Fibroblast of lung (primary cell): ENCODE data around the gene HIPK1. TPM values are rescaled to one million over a fixed set of nuclear protein-coding genes. Genes with fewer than 3 reads are reported as not detected.

Experiments used
- DNase-seq, 2 donors: peaks; one replicate each; pipeline versions ENCODE4 v3.0.0 to v3.0.0-alpha.2; 2010; ENCODE audit warnings: low read depth in 2 of 2
- H2AFZ ChIP-seq: 2 replicates; pipeline ENCODE4 v1.5.1; 2012; ENCODE audit warnings: low read length, control low read depth, inconsistent platforms
- H3K27ac ChIP-seq: 2 replicates; pipeline ENCODE4 v1.5.1; 2011; ENCODE audit warnings: low read length, control low read depth; ENCODE audit not compliant: insufficient read depth
- H3K27me3 ChIP-seq: 2 replicates; pipeline ENCODE4 v1.5.1; 2011; ENCODE audit warnings: mild to moderate bottlenecking, low read length; ENCODE audit not compliant: control insufficient read depth, insufficient read depth
- H3K36me3 ChIP-seq: 2 replicates; pipeline ENCODE4 v1.5.1; 2011; ENCODE audit warnings: low read length; ENCODE audit not compliant: control insufficient read depth, insufficient read depth
- H3K4me1 ChIP-seq: 2 replicates; pipeline ENCODE4 v1.5.1; 2011; ENCODE audit warnings: low read length; ENCODE audit not compliant: control insufficient read depth, insufficient read depth; ENCODE audit errors: extremely low read depth
- H3K4me2 ChIP-seq: 2 replicates; pipeline ENCODE4 v1.5.1; 2011; ENCODE audit warnings: low read length, control low read depth; ENCODE audit not compliant: insufficient read depth; ENCODE audit errors: extremely low read depth
- H3K4me3 ChIP-seq, 4 experiments: fragments of 200-600 bp in 1 of 4; sonication (generic) in 1 of 4; replicated peaks in 1 of 4; 2 replicates each; pipeline ENCODE4 v1.5.1; 2011 to 2016; ENCODE audit warnings: low read length in 4 of 4, low read depth in 3 of 4, mild to moderate bottlenecking in 3 of 4, control low read depth in 2 of 4, inconsistent platforms in 1 of 4, mixed read lengths in 1 of 4; ENCODE audit not compliant: insufficient read depth in 1 of 4; ENCODE audit errors: control extremely low read depth in 1 of 4
- H3K79me2 ChIP-seq: 2 replicates; pipeline ENCODE4 v1.5.1; 2012; ENCODE audit warnings: mild to moderate bottlenecking, low read length, inconsistent platforms; ENCODE audit not compliant: control insufficient read depth, insufficient read depth
- H3K9ac ChIP-seq: 2 replicates; pipeline ENCODE4 v1.5.1; 2011; ENCODE audit warnings: mild to moderate bottlenecking, low read length, control low read depth; ENCODE audit not compliant: insufficient read depth
- H3K9me3 ChIP-seq: 2 replicates; pipeline ENCODE4 v1.5.1; 2012; ENCODE audit warnings: low read depth, low read length; ENCODE audit not compliant: control insufficient read depth, insufficient read depth
- H4K20me1 ChIP-seq: 2 replicates; pipeline ENCODE4 v1.5.1; 2011; ENCODE audit warnings: low read length; ENCODE audit not compliant: control insufficient read depth, insufficient read depth; ENCODE audit errors: extremely low read depth
- CTCF ChIP-seq, 2 donors: IDR thresholded peaks in 1 of 2; conservative IDR thresholded peaks in 1 of 2; 1 replicate in 1 of 2; 2 replicates in 1 of 2; pipeline ENCODE4 v1.5.1; 2011 to 2012; ENCODE audit warnings: low read length in 2 of 2, control low read depth in 1 of 2, inconsistent platforms in 1 of 2, low read depth in 1 of 2, mild to moderate bottlenecking in 1 of 2
- EZH2 ChIP-seq: IDR thresholded peaks from 2 replicates; pipeline ENCODE4 v1.5.1; 2012; ENCODE audit warnings: low read length, control low read depth, mild to moderate bottlenecking; ENCODE audit errors: missing control alignments
- polyA plus RNA-seq, 2 donors: library from polyadenylated mRNA; depleted of rRNA in 1 of 2; stranded (reverse) in 1 of 2; unstranded in 1 of 2; fragments of >200 nt; gene quantifications; 2 replicates each; pipeline ENCODE4 v1.2.1, GENCODE V29; 2011 to 2012; ENCODE audit warnings: missing spikeins in 1 of 2
- total RNA-seq: library from RNA; depleted of rRNA; stranded (reverse); fragments of >200 nt; gene quantifications from 2 replicates; pipeline ENCODE4 v1.2.1, GENCODE V29; 2014

Gene HIPK1
- total and polyA plus RNA-seq, 2 donors (not counting 1 experiment from before 2014, with no cell fraction given), result 19.8 to 28.5 TPM

GRCh38 chr1:113886417-113887401 lies 42.4 kb upstream of the HIPK1 start:
- no peak for TF ChIP-seq CTCF (conservative IDR thresholded peaks at IDR 0.05 in 1 of 2, IDR thresholded peaks at IDR 0.05 in 1 of 2; ENCODE audit: low read depth in 1 of 2, low read length in 2 of 2)
- H3K36me3 ChIP-seq, result no peaks in the 10 kb centered on the region
- H3K4me1 ChIP-seq, result no peaks in the 10 kb centered on the region
- no peak for DNase-seq
- H3K27me3 ChIP-seq, result no peaks in the 10 kb centered on the region
- H3K4me3 ChIP-seq, result no peak overlapping the region
- H3K9ac ChIP-seq, result no peak overlapping the region
- no peaks in the 10 kb centered on the region for H4K20me1 ChIP-seq
- no peak overlapping the region for H2AFZ ChIP-seq
- H3K27ac ChIP-seq, result no peak overlapping the region
- H3K79me2 ChIP-seq, result no peaks in the 10 kb centered on the region
- no peak overlapping the region for H3K4me2 ChIP-seq
- no peaks in the 10 kb centered on the region for H3K9me3 ChIP-seq

- no peak for DNase-seq
- TF ChIP-seq EZH2 (no peak), CTCF (conservative IDR thresholded peaks at IDR 0.05 in 1 of 2, IDR thresholded peaks at IDR 0.05 in 1 of 2; ENCODE audit: low read depth in 1 of 2, low read length in 2 of 2) (no peak)
- no peak within 1 kb of the TSS for H3K9ac ChIP-seq
Measured at GRCh38 chr1:113887402-113888175, 41.5 kb upstream of the HIPK1 start, which contains the start of gene BCL2L15. Gene BCL2L15 (minus strand): TSS chr1:113887581. CDS start chr1:113887375, 206 bp downstream.

GRCh38 chr1:113890816-113891215 lies 38.3 kb upstream of the HIPK1 start:
- Histone ChIP-seq H3K4me2 (no peak overlapping the region), H3K4me3 (no peak overlapping the region), H3K9me3 (no peaks in the 10 kb centered on the region), H3K9ac (no peak overlapping the region), H3K27ac (no peak overlapping the region), H3K4me1 (no peaks in the 10 kb centered on the region), H3K27me3 (no peaks in the 10 kb centered on the region), H4K20me1 (no peaks in the 10 kb centered on the region), H2AFZ (no peak overlapping the region), H3K79me2 (no peaks in the 10 kb centered on the region), H3K36me3 (peaks cover 2% of the 10 kb centered on the region)
- no peak for TF ChIP-seq CTCF (conservative IDR thresholded peaks at IDR 0.05 in 1 of 2, IDR thresholded peaks at IDR 0.05 in 1 of 2; ENCODE audit: low read depth in 1 of 2, low read length in 2 of 2)
- no peak for TF ChIP-seq EZH2
- DNase-seq, result no peak

More at GRCh38 chr1:113887402-113888175, 41.5 kb upstream of the HIPK1 start, which contains the start of gene BCL2L15:
- H3K27ac ChIP-seq, result no peak within 1 kb of the TSS
- no peaks in the 10 kb centered on the region for H3K36me3 ChIP-seq
- no peaks in the 10 kb centered on the region for H4K20me1 ChIP-seq
- H3K79me2 ChIP-seq, result no peaks in the 10 kb centered on the region
- H2AFZ ChIP-seq, result no peak within 1 kb of the TSS
- no peaks in the 10 kb centered on the region for H3K9me3 ChIP-seq
- no peak within 1 kb of the TSS for H3K4me3 ChIP-seq
- no peaks in the 10 kb centered on the region for H3K4me1 ChIP-seq
- no peaks in the 10 kb centered on the region for H3K27me3 ChIP-seq
- no peak within 1 kb of the TSS for H3K4me2 ChIP-seq
